GM23338 (cell line): ENCODE measurements around the gene ZNF627. TPM values are rescaled to one million over a fixed set of nuclear protein-coding genes. Genes with fewer than 3 reads are reported as not detected.

Experiments used
- ATAC-seq: fragments of 200-7000 bp; cut with Tn5 transposase; 3 replicates; pipeline ENCODE4 v1.9.1; 2020
- DNase-seq: peaks from one replicate; pipeline ENCODE4 v3.0.0-alpha.2; 2015; ENCODE audit warnings: low spot score
- H2AFZ ChIP-seq: fragments of 200-600 bp; sonication (generic); 2 replicates; pipeline ENCODE4 v1.8.0; 2016; ENCODE audit warnings: antibody characterized with exemption, mild to moderate bottlenecking, moderate library complexity
- H3F3A ChIP-seq: fragments of 200-600 bp; sonication (generic); replicated peaks from 2 replicates; pipeline ENCODE4 v1.8.0; 2017; ENCODE audit warnings: antibody characterized with exemption, mixed run types, low read depth
- H3K27ac ChIP-seq: fragments of 200-600 bp; sonication (generic); 2 replicates; pipeline ENCODE4 v1.6.1; 2016; ENCODE audit warnings: low read depth
- H3K27me3 ChIP-seq: fragments of 200-600 bp; sonication (generic); 2 replicates; pipeline ENCODE4 v1.8.0; 2016; ENCODE audit warnings: mild to moderate bottlenecking, mixed run types, moderate library complexity; ENCODE audit not compliant: insufficient read depth
- H3K36me3 ChIP-seq: fragments of 200-600 bp; sonication (generic); 2 replicates; pipeline ENCODE4 v1.8.0; 2016; ENCODE audit warnings: mild to moderate bottlenecking; ENCODE audit not compliant: insufficient read depth
- H3K4me1 ChIP-seq: fragments of 200-600 bp; sonication (generic); 2 replicates; pipeline ENCODE4 v1.8.0; 2016; ENCODE audit warnings: mild to moderate bottlenecking, moderate library complexity; ENCODE audit not compliant: insufficient read depth
- H3K4me2 ChIP-seq: fragments of 200-600 bp; sonication (generic); 2 replicates; pipeline ENCODE4 v1.7.1; 2017; ENCODE audit warnings: mixed run types
- H3K4me3 ChIP-seq: fragments of 200-600 bp; sonication (generic); 2 replicates; pipeline ENCODE4 v1.6.1; 2016; ENCODE audit warnings: mixed run types
- H3K79me2 ChIP-seq: fragments of 200-600 bp; sonication (generic); replicated peaks from 2 replicates; pipeline ENCODE4 v1.8.0; 2017; ENCODE audit warnings: mild to moderate bottlenecking; ENCODE audit not compliant: insufficient read depth
- H3K9me2 ChIP-seq: fragments of 200-600 bp; sonication (generic); 2 replicates; pipeline ENCODE4 v1.8.0; 2017; ENCODE audit not compliant: insufficient read depth
- H4K20me1 ChIP-seq: fragments of 200-600 bp; sonication (generic); replicated peaks from 2 replicates; pipeline ENCODE4 v1.8.0; 2017; ENCODE audit warnings: mild to moderate bottlenecking; ENCODE audit not compliant: insufficient read depth
- H3K27ac Mint-ChIP-seq: 2 replicates; pipeline ENCODE4 v1.8.0; 2020; ENCODE audit warnings: inconsistent platforms, mild to moderate bottlenecking, moderate library complexity, mixed read lengths
- H3K27me3 Mint-ChIP-seq: 3 replicates; pipeline ENCODE4 v1.8.0; 2022; ENCODE audit warnings: low read depth, mild to moderate bottlenecking, moderate library complexity, mixed read lengths, inconsistent platforms; ENCODE audit not compliant: insufficient read depth, poor library complexity
- H3K36me3 Mint-ChIP-seq: 3 replicates; pipeline ENCODE4 v1.8.0; 2021; ENCODE audit warnings: low read depth, mild to moderate bottlenecking, inconsistent platforms, moderate library complexity, mixed read lengths
- H3K4me1 Mint-ChIP-seq: 3 replicates; pipeline ENCODE4 v1.8.0; 2020; ENCODE audit warnings: mild to moderate bottlenecking, inconsistent platforms, mixed read lengths
- H3K4me3 Mint-ChIP-seq: 3 replicates; pipeline ENCODE4 v1.8.0; 2021; ENCODE audit warnings: moderate library complexity, mild to moderate bottlenecking, inconsistent platforms, mixed read lengths
- H3K9me3 Mint-ChIP-seq: 3 replicates; pipeline ENCODE4 v1.8.0; 2020; ENCODE audit warnings: moderate library complexity, mild to moderate bottlenecking, inconsistent platforms, mixed read lengths
- CREB1 ChIP-seq: fragments of 250-450 bp; sonication (Bioruptor Pico); IDR thresholded peaks from 2 replicates; pipeline ENCODE4 v1.5.0; 2020; ENCODE audit warnings: low read depth, mild to moderate bottlenecking, moderate library complexity
- CTCF ChIP-seq, 2 experiments: fragments of 200-600 bp in 1 of 2; sonication (generic) in 1 of 2; conservative IDR thresholded peaks; 2 replicates each; pipeline versions ENCODE4 v1.5.1 to v1.6.1; 2016 to 2017; ENCODE audit warnings: antibody characterized with exemption in 2 of 2, low read depth in 2 of 2, mild to moderate bottlenecking in 2 of 2, moderate library complexity in 1 of 2
- ETS1 ChIP-seq: IDR thresholded peaks from 2 replicates; pipeline ENCODE4 v1.6.1; 2016; ENCODE audit warnings: antibody characterized with exemption
- EZH2 ChIP-seq: fragments of 200-600 bp; sonication (generic); IDR thresholded peaks from one replicate; pipeline ENCODE4 v1.8.0; 2017; ENCODE audit warnings: antibody characterized with exemption, mild to moderate bottlenecking, low read depth; ENCODE audit not compliant: unreplicated experiment
- EZH2phosphoT487 ChIP-seq: fragments of 200-600 bp; sonication (generic); IDR thresholded peaks from one replicate; pipeline ENCODE4 v1.8.1; 2018; ENCODE audit warnings: antibody characterized with exemption; ENCODE audit not compliant: unreplicated experiment
- NANOG ChIP-seq: IDR thresholded peaks from 2 replicates; pipeline ENCODE4 v1.6.1; 2016; ENCODE audit warnings: antibody characterized with exemption, borderline replicate concordance
- POLR2AphosphoS5 ChIP-seq: IDR thresholded peaks from 2 replicates; pipeline ENCODE4 v1.6.1; 2016; ENCODE audit warnings: antibody characterized with exemption, low read depth
- REST ChIP-seq: IDR thresholded peaks from one replicate; pipeline ENCODE4 v1.6.1; 2018; ENCODE audit warnings: antibody characterized with exemption; ENCODE audit not compliant: unreplicated experiment
- STAT1 ChIP-seq: IDR thresholded peaks from one replicate; pipeline ENCODE4 v1.6.1; 2016; ENCODE audit warnings: antibody characterized with exemption; ENCODE audit not compliant: unreplicated experiment
- ZNF114 ChIP-seq: fragments of 250-450 bp; sonication (Bioruptor Pico); IDR thresholded peaks from 2 replicates; pipeline ENCODE4 v1.5.0; 2020; ENCODE audit warnings: mild to moderate bottlenecking, moderate library complexity
- ZNF331 ChIP-seq: fragments of 250-450 bp; sonication (Bioruptor Pico); IDR thresholded peaks from 2 replicates; pipeline ENCODE4 v1.5.0; 2020; ENCODE audit warnings: low read depth, mild to moderate bottlenecking, moderate library complexity
- polyA plus RNA-seq: library from polyadenylated mRNA; unstranded; fragments of >200 nt; fragmentation: Nextera tagmentation; extraction: Ambion mirVana; gene quantifications from 2 replicates; pipeline ENCODE4 v1.2.1, GENCODE V29; 2016
- total RNA-seq: library from RNA; depleted of rRNA; stranded (reverse); fragments of >200 nt; shearing (Covaris generic); gene quantifications from 2 replicates; pipeline ENCODE4 v1.2.3, GENCODE V29; 2014

Gene ZNF627
- total and polyA plus RNA-seq, 2 experiments from 2014 or later: 9.0 to 15.4 TPM

- H3F3A ChIP-seq: no peaks in the 10 kb centered on the region
- no peaks in the 10 kb centered on the region for H3K4me1 Mint-ChIP-seq
- no peaks in the 10 kb centered on the region for H3K27me3 ChIP-seq
- H3K9me3 Mint-ChIP-seq: no peaks in the 10 kb centered on the region
- H3K4me3 ChIP-seq: no peak overlapping the region
- H3K9me2 ChIP-seq: no peaks in the 10 kb centered on the region
- peaks cover 11% of the 10 kb centered on the region for H3K27me3 Mint-ChIP-seq
- no peak overlapping the region for H3K4me2 ChIP-seq
- H2AFZ ChIP-seq: 0 out of 2 replicates have a peak overlapping the region, but pooled peaks have one; percentile 38
- no peaks in the 10 kb centered on the region for H3K4me1 ChIP-seq
- ATAC-seq: peak; percentile 53
- no peaks in the 10 kb centered on the region for H3K79me2 ChIP-seq
- no peaks in the 10 kb centered on the region for H3K36me3 Mint-ChIP-seq
- no peak overlapping the region for H3K27ac Mint-ChIP-seq
- TF ChIP-seq CTCF (conservative IDR thresholded peaks at IDR 0.05; ENCODE audit: low read depth in 2 of 2) (peak in 1 of 2 experiments; percentile 14; a peak in 1 of 4 replicates), EZH2 (no peak)
- no peaks in the 10 kb centered on the region for H3K36me3 ChIP-seq
- H3K27ac ChIP-seq: no peak overlapping the region
- no peaks in the 10 kb centered on the region for H4K20me1 ChIP-seq
- DNase-seq: no peak
- H3K4me3 Mint-ChIP-seq: no peak overlapping the region
Observed at GRCh38 chr19:11587975-11588631, 9.2 kb upstream of the ZNF627 start.

- H3K4me1 Mint-ChIP-seq: peaks cover 3% of the 10 kb centered on the region; the same call in 1 of the 3 replicates
- peaks cover 10% of the 10 kb centered on the region for H3K27me3 Mint-ChIP-seq
- no peaks in the 10 kb centered on the region for H3K27me3 ChIP-seq
- peaks cover 15% of the 10 kb centered on the region for H3K79me2 ChIP-seq
- peaks cover 8% of the 10 kb centered on the region; the same call in 1 of the 2 replicates for H4K20me1 ChIP-seq
- peaks cover 3% of the 10 kb centered on the region; the same call in 1 of the 2 replicates for H3K4me1 ChIP-seq
- no peak overlapping the region for H2AFZ ChIP-seq
- H3K27ac Mint-ChIP-seq: no peak overlapping the region
- peaks cover 13% of the 10 kb centered on the region for H3K36me3 Mint-ChIP-seq
- H3K4me2 ChIP-seq: no peak overlapping the region
- peaks cover 2% of the 10 kb centered on the region; the same call in 1 of the 2 replicates for H3K36me3 ChIP-seq
- no peak overlapping the region for H3K4me3 ChIP-seq
- no peak overlapping the region for H3K27ac ChIP-seq
- ATAC-seq: no peak
- no peaks in the 10 kb centered on the region for H3K9me3 Mint-ChIP-seq
- H3K9me2 ChIP-seq: no peaks in the 10 kb centered on the region
- DNase-seq: no peak
- H3F3A ChIP-seq: no peaks in the 10 kb centered on the region; the same call in 1 of the 2 replicates
- H3K4me3 Mint-ChIP-seq: no peak overlapping the region
- no peak for TF ChIP-seq STAT1
- TF ChIP-seq ZNF331 (CRISPR knock-in tag): no peak
- TF ChIP-seq EZH2: no peak
- TF ChIP-seq NANOG: no peak
- TF ChIP-seq CTCF (conservative IDR thresholded peaks at IDR 0.05; ENCODE audit: low read depth in 2 of 2): no peak
- no peak for TF ChIP-seq REST
- TF ChIP-seq CREB1 (CRISPR knock-in tag): no peak
- no peak for TF ChIP-seq EZH2phosphoT487
- no peak for TF ChIP-seq ZNF114
- TF ChIP-seq ETS1: no peak
- TF ChIP-seq POLR2AphosphoS5: no peak
Observed at GRCh38 chr19:11594084-11594483, 3.2 kb upstream of the ZNF627 start.
